ENCODE results near the gene SFT2D1.

Gene SFT2D1

DNA sequence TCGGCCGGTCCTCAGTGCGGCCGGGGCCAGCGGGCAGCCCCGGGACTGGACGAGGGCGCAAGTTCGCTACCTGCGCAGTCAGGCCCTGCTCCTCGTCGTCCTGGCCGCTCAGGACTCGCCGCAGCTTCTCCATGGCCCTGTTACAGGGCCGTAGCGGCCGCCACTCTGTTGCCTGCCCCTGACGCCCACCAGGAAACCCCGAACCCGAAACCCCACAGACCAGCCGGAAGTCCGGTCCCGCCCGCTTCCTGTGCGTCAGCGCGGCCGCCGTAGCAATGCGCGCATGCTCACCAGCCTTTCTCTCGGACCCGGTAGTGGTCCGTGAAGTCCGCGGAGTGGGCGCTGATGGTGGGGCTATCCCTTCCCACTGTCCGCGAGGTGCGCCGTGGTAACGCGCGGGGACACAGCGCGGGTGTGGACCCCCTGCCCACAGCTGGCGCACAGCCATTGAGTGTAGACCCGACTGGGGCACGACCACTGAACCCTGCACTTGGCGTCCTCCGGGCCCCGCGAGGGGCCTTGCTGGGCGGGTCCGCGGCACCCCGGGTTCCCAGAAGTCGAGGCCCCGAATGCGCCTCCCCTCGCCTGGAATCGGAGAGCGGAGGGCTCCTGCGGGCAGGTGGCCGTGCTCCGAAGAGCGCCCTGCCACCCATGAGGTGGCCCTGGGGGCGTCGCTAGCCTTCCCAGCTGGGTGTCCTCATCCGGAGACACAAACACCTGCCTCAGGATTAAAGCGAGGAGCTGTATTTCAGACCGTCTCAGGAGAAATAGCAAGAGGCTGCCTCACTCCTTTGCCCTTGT is at the start of gene SFT2D1:
SFT2D1 (minus strand) TSS at position 197 of the 801 bp plus-strand sequence; CDS start at position 133, 64 bp downstream.
- TF ChIP-seq CTCF (IDR thresholded peaks at IDR 0.05): no peak

DNA sequence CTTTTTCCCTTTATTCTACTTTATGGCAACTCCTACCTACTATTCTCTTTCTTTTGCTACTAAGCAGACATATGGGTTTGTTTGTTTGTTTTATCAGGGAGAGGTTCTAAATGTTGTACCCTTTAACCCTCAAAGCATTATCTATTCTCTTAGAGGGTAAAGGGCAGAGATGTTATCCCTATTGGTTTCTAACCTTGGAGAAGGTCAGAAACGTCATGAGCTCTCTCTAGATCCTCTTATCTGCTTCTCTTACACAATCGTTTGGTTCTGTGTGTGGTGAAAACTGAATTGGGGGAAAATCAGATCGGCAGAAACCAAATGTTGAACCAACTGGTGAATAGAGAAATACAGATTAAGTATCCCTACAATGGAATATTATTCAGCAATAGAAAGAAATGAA is 46.8 kb upstream of the SFT2D1 start:
- no peak for TF ChIP-seq CTCF (IDR thresholded peaks at IDR 0.05)

GRCh38 chr6:166388290-166389004 is 46.1 kb upstream of the SFT2D1 start:
- no peak for TF ChIP-seq CTCF (IDR thresholded peaks at IDR 0.05)

- no peak for TF ChIP-seq CTCF (IDR thresholded peaks at IDR 0.05)
Observed at GRCh38 chr6:166387642-166388289, 45.4 kb upstream of the SFT2D1 start.

DNA sequence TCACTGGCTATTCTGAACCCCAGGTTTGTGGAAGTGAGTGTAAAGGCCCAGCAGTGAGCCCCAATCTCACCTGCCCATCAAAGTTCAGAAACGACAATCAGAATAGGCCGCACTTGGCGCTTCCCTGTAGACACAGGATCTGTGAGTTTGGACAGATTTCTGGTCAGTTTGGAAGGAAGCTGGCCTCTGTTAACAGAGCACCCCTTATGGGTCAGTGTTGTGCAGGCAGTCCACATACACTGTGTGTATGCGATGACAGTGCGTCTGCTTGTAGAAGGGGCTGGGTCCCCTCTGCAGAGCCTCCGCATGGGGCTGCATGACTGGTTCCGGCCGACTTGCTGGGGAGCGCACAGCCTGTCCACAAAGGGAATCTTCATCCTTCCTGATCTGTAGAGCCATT is 43.8 kb upstream of the SFT2D1 start:
- TF ChIP-seq CTCF (IDR thresholded peaks at IDR 0.05): no peak

DNA sequence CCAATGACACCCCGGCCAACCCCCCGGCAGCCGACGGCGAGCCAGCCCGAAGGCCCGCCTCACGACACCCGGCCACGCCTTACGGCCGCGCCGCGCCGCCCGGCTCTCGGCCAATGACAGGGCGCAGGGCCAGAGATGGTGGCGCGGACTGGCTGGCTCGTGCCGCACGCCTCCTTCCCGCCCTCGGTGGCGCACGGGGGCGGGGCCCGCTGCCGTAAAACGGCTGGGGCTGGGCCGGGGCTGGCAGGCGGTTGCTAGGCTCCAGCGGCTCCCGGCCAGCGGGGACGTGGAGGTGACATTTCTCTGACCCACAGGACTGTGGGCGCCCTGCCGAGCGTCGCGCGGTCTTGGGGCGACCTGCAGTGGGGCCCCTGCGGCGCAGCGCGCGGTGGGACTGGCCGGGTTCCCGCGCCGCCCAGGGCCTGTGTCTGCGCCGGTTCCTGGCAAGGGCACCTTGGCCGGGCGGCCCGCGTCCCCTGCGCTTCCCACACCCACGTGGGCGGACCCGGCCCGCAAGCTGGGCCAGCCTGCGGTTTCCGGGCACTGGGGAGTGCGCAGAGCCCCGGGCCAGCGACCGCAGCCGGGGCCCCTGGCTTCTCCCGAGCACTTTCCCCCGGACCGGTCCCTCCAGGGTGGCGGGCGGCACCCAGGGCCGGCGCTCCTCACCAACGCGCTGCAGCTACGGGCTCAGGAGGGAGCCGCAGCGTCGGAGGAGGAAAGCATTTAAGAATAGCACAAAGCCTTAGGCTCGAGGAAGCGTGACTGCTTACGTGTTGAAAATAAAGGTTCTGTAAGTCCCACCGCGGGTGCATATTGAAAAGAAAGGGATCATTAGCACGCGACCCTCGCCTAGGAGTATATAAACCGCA is 40.8 kb upstream of the SFT2D1 start, which contains the start of gene MPC1:
MPC1 (minus strand) TSS at position 8 of the 869 bp plus-strand sequence. CDS start 64 bp downstream, outside the sequence.
- TF ChIP-seq CTCF (IDR thresholded peaks at IDR 0.05): no peak

DNA sequence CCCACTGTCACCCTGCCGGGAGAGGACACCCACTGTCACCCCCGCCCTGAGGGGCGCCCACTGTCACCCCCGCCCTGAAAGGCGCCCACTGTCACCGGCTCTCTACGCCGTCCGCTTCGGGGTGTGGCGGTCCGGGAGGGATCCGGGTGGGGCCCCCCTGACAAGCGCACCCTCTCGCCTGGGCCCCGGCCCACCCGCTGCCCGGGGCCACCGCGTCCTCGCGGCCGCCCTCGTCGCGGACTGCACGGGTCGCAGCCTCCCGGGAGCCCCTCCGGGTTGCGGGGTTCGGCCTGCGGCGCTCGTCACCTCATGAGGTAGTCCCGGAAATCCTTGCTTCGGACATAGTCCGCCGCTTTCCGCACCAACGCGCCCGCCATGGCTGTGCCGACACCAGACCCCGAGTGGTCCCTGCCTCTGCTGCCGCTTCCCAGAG is 40.2 kb upstream of the SFT2D1 start:
- TF ChIP-seq CTCF (IDR thresholded peaks at IDR 0.05): no peak
